ENCODE measurements around the gene EIF3J. TPM values are rescaled to one million over a fixed set of nuclear protein-coding genes. Genes with fewer than 3 reads are reported as not detected.

The EIF3J gene
- total RNA-seq, 1 donor from 2014 or later: 83.1 TPM

DNA sequence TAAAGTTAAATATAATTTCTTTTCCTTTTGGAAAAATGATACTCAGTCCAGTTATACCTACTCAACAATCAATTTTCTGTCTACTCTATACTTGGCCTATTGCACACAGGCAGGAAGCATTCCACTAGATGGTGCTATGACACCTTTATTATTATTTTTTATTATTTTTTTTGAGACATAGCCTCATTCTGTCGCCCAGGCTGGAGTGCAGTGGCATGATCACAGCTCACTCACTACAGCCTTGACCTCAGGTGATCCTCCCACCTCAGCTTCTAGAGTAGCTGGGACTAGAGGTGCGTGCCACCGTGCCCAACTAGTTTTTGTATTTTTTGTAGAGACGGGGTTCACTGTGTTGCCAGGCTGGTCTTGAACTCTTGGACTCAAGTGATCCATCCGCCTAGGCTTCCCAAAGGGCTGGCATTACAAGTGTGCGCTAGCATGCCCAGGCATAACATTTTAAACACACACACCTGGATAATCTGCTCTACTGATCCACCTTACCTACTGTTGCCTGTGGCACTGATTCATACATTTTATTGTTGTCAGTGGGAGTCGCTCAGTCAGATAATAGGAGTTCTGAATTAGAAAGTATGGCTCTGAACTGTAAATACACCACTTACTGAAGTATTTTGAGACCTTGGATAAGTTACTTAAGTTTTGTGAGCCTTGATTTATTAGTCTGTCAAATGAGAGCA lies 56.2 kb downstream of the EIF3J start:
- no peak for DNase-seq (ENCODE audit: low spot score)
- no peak overlapping the region for H3K4me3 Mint-ChIP-seq (ENCODE audit: unreplicated experiment)
- H3K9me3 Mint-ChIP-seq (ENCODE audit: unreplicated experiment): no peaks in the 10 kb centered on the region
- no peaks in the 10 kb centered on the region for H3K4me1 Mint-ChIP-seq (ENCODE audit: unreplicated experiment)
- no peak overlapping the region for H3K27ac Mint-ChIP-seq (ENCODE audit: unreplicated experiment)
- TF ChIP-seq CTCF (IDR thresholded peaks at IDR 0.05; ENCODE audit: unreplicated experiment): peak; percentile 41
- no peaks in the 10 kb centered on the region for H3K27me3 Mint-ChIP-seq (ENCODE audit: unreplicated experiment)
- H3K36me3 Mint-ChIP-seq (ENCODE audit: low read depth, unreplicated experiment): peaks cover 17% of the 10 kb centered on the region

DNA sequence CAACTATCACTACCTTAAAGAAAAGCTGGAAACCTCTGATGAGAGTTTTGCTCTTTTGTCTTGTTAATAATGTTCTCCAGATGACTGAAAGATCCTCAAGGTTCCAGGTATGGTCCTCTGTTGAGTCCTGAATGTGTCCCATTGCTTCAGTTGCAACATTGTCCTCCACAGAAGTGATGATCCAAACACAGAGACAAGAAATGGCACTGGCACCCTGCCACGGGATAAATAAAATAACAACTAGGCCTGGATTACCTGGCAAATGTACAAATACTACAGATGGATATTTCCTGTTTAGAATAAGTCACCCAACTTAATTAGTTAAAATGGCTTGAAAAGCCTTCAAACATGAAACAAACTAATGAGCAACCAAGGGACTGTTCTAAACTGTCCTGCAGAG lies 58.3 kb downstream of the EIF3J start:
- H3K27ac Mint-ChIP-seq (ENCODE audit: unreplicated experiment): no peak overlapping the region

DNA sequence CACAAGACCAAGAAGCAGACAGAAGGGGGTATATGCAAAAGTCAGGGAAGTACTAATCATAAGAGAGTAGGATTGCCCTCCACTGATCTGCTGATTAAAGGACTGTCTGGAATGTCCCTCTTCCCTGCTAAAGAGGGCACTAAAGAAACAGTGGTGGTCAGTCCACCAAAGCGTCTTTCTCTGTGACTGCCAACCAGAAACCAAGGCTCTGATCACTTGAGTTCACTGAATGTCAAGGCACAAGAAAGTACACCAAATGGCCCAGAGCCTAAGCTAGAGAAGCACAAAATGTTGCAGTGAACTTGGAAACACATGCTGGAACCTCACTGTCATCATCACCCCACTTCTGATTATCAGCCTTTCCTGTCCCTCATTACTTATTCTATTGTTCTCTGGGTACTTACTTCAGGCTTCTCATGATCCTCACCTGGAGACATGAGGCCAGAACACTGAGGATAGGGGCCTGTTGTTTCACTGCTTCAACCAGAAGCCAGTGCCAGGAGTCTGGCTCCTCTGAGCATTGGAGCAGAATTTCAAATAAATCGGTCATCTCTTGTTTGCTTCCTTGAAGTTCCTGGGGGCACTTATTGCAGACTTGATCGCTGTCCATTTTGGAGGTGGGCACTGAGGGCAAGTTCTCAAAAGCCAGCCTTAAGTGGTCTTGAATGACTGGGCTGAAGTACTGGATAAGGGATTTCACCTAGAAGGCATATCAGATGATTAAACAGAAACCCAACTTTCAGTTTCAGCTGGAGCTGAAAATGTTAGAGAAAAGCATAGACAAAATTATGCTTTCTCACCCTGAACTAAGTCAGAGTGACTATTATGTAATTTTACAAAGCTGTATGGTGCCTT lies 58.9 kb downstream of the EIF3J start:
- H3K36me3 Mint-ChIP-seq (ENCODE audit: low read depth, unreplicated experiment): peaks cover 13% of the 10 kb centered on the region
- H3K4me1 Mint-ChIP-seq (ENCODE audit: unreplicated experiment): no peaks in the 10 kb centered on the region
- H3K9me3 Mint-ChIP-seq (ENCODE audit: unreplicated experiment): no peaks in the 10 kb centered on the region
- no peak for TF ChIP-seq CTCF (IDR thresholded peaks at IDR 0.05; ENCODE audit: unreplicated experiment)
- DNase-seq (ENCODE audit: low spot score): no peak
- no peak overlapping the region for H3K27ac Mint-ChIP-seq (ENCODE audit: unreplicated experiment)
- H3K27me3 Mint-ChIP-seq (ENCODE audit: unreplicated experiment): no peaks in the 10 kb centered on the region
- no peak overlapping the region for H3K4me3 Mint-ChIP-seq (ENCODE audit: unreplicated experiment)

More for the DNA sequence above, 58.3 kb downstream of the EIF3J start:
- Mint-ChIP-seq H3K9me3 (ENCODE audit: unreplicated experiment) (no peaks in the 10 kb centered on the region), H3K4me3 (ENCODE audit: unreplicated experiment) (no peak overlapping the region), H3K36me3 (ENCODE audit: low read depth, unreplicated experiment) (peaks cover 13% of the 10 kb centered on the region), H3K27me3 (ENCODE audit: unreplicated experiment) (no peaks in the 10 kb centered on the region), H3K4me1 (ENCODE audit: unreplicated experiment) (no peaks in the 10 kb centered on the region)
- DNase-seq (ENCODE audit: low spot score): no peak
- no peak for TF ChIP-seq CTCF (IDR thresholded peaks at IDR 0.05; ENCODE audit: unreplicated experiment)

DNA sequence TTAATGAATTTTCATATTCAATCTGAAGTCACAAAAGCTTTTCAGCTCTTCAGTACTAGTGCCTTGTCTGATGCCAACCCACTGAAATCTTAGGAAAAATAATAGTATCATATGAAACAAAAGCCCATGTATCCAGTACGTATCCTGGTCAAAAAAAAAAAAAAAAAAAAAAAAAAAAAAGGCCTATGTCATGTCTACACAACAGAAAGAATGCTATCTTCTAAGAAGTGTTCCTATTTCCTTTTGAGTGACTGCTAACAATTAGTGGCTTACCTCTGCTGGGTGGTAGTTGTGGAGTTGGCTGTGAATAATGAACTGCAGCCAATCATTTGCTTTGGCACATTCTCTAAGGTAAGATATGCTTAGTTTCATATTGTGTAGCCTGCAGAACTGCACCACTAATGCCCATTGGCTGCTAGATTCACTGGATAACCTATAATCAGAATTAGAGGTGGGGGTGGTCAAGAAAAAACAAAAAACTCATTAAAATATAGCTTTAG lies 59.6 kb downstream of the EIF3J start:
- peaks cover 14% of the 10 kb centered on the region for H3K36me3 Mint-ChIP-seq (ENCODE audit: low read depth, unreplicated experiment)
- TF ChIP-seq CTCF (IDR thresholded peaks at IDR 0.05; ENCODE audit: unreplicated experiment): no peak
- no peak for DNase-seq (ENCODE audit: low spot score)
- H3K4me1 Mint-ChIP-seq (ENCODE audit: unreplicated experiment): no peaks in the 10 kb centered on the region
- no peak overlapping the region for H3K27ac Mint-ChIP-seq (ENCODE audit: unreplicated experiment)
- no peaks in the 10 kb centered on the region for H3K27me3 Mint-ChIP-seq (ENCODE audit: unreplicated experiment)
- no peak overlapping the region for H3K4me3 Mint-ChIP-seq (ENCODE audit: unreplicated experiment)
- no peaks in the 10 kb centered on the region for H3K9me3 Mint-ChIP-seq (ENCODE audit: unreplicated experiment)

GRCh38 chr15:44598066-44598465 lies 61.1 kb downstream of the EIF3J start:
- H3K9me3 Mint-ChIP-seq (ENCODE audit: unreplicated experiment): no peaks in the 10 kb centered on the region
- H3K27ac Mint-ChIP-seq (ENCODE audit: unreplicated experiment): no peak overlapping the region
- H3K4me3 Mint-ChIP-seq (ENCODE audit: unreplicated experiment): no peak overlapping the region
- peaks cover 26% of the 10 kb centered on the region for H3K36me3 Mint-ChIP-seq (ENCODE audit: low read depth, unreplicated experiment)
- no peaks in the 10 kb centered on the region for H3K27me3 Mint-ChIP-seq (ENCODE audit: unreplicated experiment)
- no peaks in the 10 kb centered on the region for H3K4me1 Mint-ChIP-seq (ENCODE audit: unreplicated experiment)
- DNase-seq (ENCODE audit: low spot score): no peak
- no peak for TF ChIP-seq CTCF (IDR thresholded peaks at IDR 0.05; ENCODE audit: unreplicated experiment)

Data from endothelial cell (in vitro differentiated cells).